IMR-90 (cell line): ENCODE measurements around the gene PRDX5. TPM values are rescaled to one million over a fixed set of nuclear protein-coding genes. Genes with fewer than 3 reads are reported as not detected.

Source experiments
- ATAC-seq: fragments of 200-7000 bp; cut with Tn5 transposase; 2 replicates; pipeline ENCODE4 v1.9.1; 2020; ENCODE audit warnings: low read depth, mild to moderate bottlenecking, moderate library complexity
- BruUV-seq: library from RNA; stranded (reverse); fragments of 400-500 nt; replicated peaks from 2 replicates; lab custom pipeline; 2021; lab: Mats Ljungman, UMichigan
- CTCF ChIA-PET: fragments of 300-600 bp; formaldehyde crosslinking; extraction: SDS; loops from one replicate; lab custom pipeline; 2021; ENCODE audit warnings: antibody characterized with exemption; lab: Yijun Ruan, JAX
- POLR2A ChIA-PET: fragments of 300-600 bp; sonication (Branson Sonifier 250); formaldehyde crosslinking; loops from one replicate; lab custom pipeline; 2022; ENCODE audit warnings: antibody characterized with exemption; ENCODE audit not compliant: unreplicated experiment; lab: Charles Lee
- DNase-seq: peaks from one replicate; pipeline ENCODE4 v3.0.0; 2013
- H2AFZ ChIP-seq: replicated peaks from 2 replicates; pipeline ENCODE3; 2013; ENCODE audit warnings: low read length, mild to moderate bottlenecking; ENCODE audit not compliant: poor library complexity
- H2AK5ac ChIP-seq: 2 replicates; pipeline ENCODE4 v1.6.1; 2013; ENCODE audit warnings: low read depth, low read length, inconsistent platforms
- H2AK9ac ChIP-seq: replicated peaks from 2 replicates; pipeline ENCODE3; 2013; ENCODE audit warnings: mild to moderate bottlenecking, low read depth, low read length, moderate library complexity; ENCODE audit not compliant: poor library complexity
- H2BK120ac ChIP-seq: 2 replicates; pipeline ENCODE4 v1.6.1; 2013; ENCODE audit warnings: low read depth, low read length, inconsistent platforms
- H2BK15ac ChIP-seq: 3 replicates; pipeline ENCODE4 v1.6.1; 2013; ENCODE audit warnings: low read depth, low read length, inconsistent platforms
- H2BK20ac ChIP-seq: 2 replicates; pipeline ENCODE4 v1.6.1; 2013; ENCODE audit warnings: low read depth, mild to moderate bottlenecking, inconsistent platforms, low read length, moderate library complexity
- H2BK5ac ChIP-seq: 2 replicates; pipeline ENCODE4 v1.6.1; 2013; ENCODE audit warnings: mild to moderate bottlenecking, low read depth, low read length, inconsistent platforms; ENCODE audit not compliant: poor library complexity, severe bottlenecking
- H3K14ac ChIP-seq: replicated peaks from 2 replicates; pipeline ENCODE4 v1.6.1; 2013; ENCODE audit warnings: low read depth, low read length, inconsistent platforms
- H3K18ac ChIP-seq: 2 replicates; pipeline ENCODE4 v1.6.1; 2013; ENCODE audit warnings: low read depth, low read length, control low read depth
- H3K23ac ChIP-seq: 2 replicates; pipeline ENCODE4 v1.6.1; 2013; ENCODE audit warnings: low read depth, low read length, inconsistent platforms
- H3K27ac ChIP-seq: 2 replicates; pipeline ENCODE4 v1.5.1; 2013; ENCODE audit warnings: mild to moderate bottlenecking, control low read depth, low read length; ENCODE audit not compliant: insufficient read depth
- H3K27me3 ChIP-seq: 2 replicates; pipeline ENCODE4 v1.6.1; 2013; ENCODE audit warnings: low read length; ENCODE audit not compliant: control insufficient read depth, insufficient read depth
- H3K36me3 ChIP-seq: 2 replicates; pipeline ENCODE4 v1.6.1; 2013; ENCODE audit warnings: low read length, mixed read lengths; ENCODE audit not compliant: control insufficient read depth, insufficient read depth
- H3K4ac ChIP-seq: 2 replicates; pipeline ENCODE4 v1.6.1; 2013; ENCODE audit warnings: low read depth, low read length, inconsistent platforms
- H3K4me1 ChIP-seq: 2 replicates; pipeline ENCODE4 v1.6.1; 2013; ENCODE audit warnings: low read length, mixed read lengths; ENCODE audit not compliant: control insufficient read depth, insufficient read depth
- H3K4me2 ChIP-seq: 2 replicates; pipeline ENCODE4 v1.6.1; 2013; ENCODE audit warnings: low read depth, mild to moderate bottlenecking, control low read depth, low read length, moderate library complexity
- H3K4me3 ChIP-seq: 2 replicates; pipeline ENCODE4 v1.5.1; 2013; ENCODE audit warnings: low read depth, mild to moderate bottlenecking, control low read depth, low read length, moderate library complexity; ENCODE audit not compliant: insufficient read depth
- H3K56ac ChIP-seq: 2 replicates; pipeline ENCODE4 v1.6.1; 2013; ENCODE audit warnings: low read length, inconsistent platforms; ENCODE audit not compliant: insufficient read depth; ENCODE audit errors: extremely low read depth
- H3K79me1 ChIP-seq, 2 experiments: 2 replicates each; pipeline ENCODE4 v1.6.1; 2013; ENCODE audit warnings: low read length in 2 of 2, inconsistent platforms in 1 of 2, low read depth in 1 of 2
- H3K9ac ChIP-seq: 2 replicates; pipeline ENCODE4 v1.6.1; 2013; ENCODE audit warnings: low read depth, low read length, control low read depth
- H3K9me1 ChIP-seq: 2 replicates; pipeline ENCODE4 v1.6.1; 2013; ENCODE audit warnings: low read length, inconsistent platforms; ENCODE audit not compliant: insufficient read depth
- H3K9me3 ChIP-seq: 2 replicates; pipeline ENCODE4 v1.6.1; 2013; ENCODE audit warnings: low read length; ENCODE audit not compliant: control insufficient read depth, insufficient read depth
- H4K20me1 ChIP-seq: 2 replicates; pipeline ENCODE4 v1.6.1; 2013; ENCODE audit warnings: low read length, inconsistent platforms; ENCODE audit not compliant: insufficient read depth
- H4K5ac ChIP-seq: 2 replicates; pipeline ENCODE4 v1.6.1; 2013; ENCODE audit warnings: mild to moderate bottlenecking, low read depth, low read length, control low read depth
- H4K8ac ChIP-seq, 2 experiments: 2 replicates each; pipeline ENCODE4 v1.6.1; 2013; ENCODE audit warnings: low read depth in 2 of 2, low read length in 2 of 2, control low read depth in 1 of 2, inconsistent platforms in 1 of 2
- H4K91ac ChIP-seq: 2 replicates; pipeline ENCODE4 v1.6.1; 2013; ENCODE audit warnings: low read depth, low read length, inconsistent platforms; ENCODE audit not compliant: insufficient read depth
- FOS ChIP-seq: fragments of 150-350 bp; IDR thresholded peaks from 2 replicates; pipeline ENCODE4 v1.6.1; 2016; ENCODE audit warnings: low read depth, low read length
- RFX5 ChIP-seq: IDR thresholded peaks from 2 replicates; pipeline ENCODE4 v1.8.0; 2012; ENCODE audit warnings: low read depth, mild to moderate bottlenecking, low read length, moderate library complexity
- SMC3 ChIP-seq: fragments of 150-350 bp; IDR thresholded peaks from 2 replicates; pipeline ENCODE4 v1.6.1; 2016; ENCODE audit warnings: low read depth, mild to moderate bottlenecking, antibody characterized with exemption, low read length, moderate library complexity
- WGBS, 2 experiments: methylation state at CpG; one replicate each; pipeline versions ENCODE4 v1.1.5 to v1.1.7; 2013; ENCODE audit warnings: missing lambda C conversion rate in 2 of 2; ENCODE audit not compliant: insufficient read length in 1 of 2; ENCODE audit errors: extremely low coverage in 2 of 2; 5-methylcytosine and 5-hydroxymethylcytosine counted together
- dilution Hi-C: fragments of 300-500 bp; cut with HindIII; formaldehyde crosslinking; loops from one replicate; pipeline ENCODE4 v1.14.3; 2018; ENCODE audit warnings: low sequenced_read_pairs; ENCODE audit not compliant: unreplicated experiment
- in situ Hi-C: fragments of 300-500 bp; cut with MboI; formaldehyde crosslinking; loops from 3 replicates; pipeline ENCODE4 v1.14.3; 2019; ENCODE audit warnings: low sequenced_read_pairs, inconsistent platforms, mixed read lengths
- intact Hi-C: fragments of 100-400 bp; cut with micrococcal nuclease; formaldehyde crosslinking; loops from 2 replicates; pipeline ENCODE4 v1.10.0; 2022
- polyA plus RNA-seq, 3 experiments: library from polyadenylated mRNA; depleted of rRNA; stranded (reverse); fragments of >200 nt; gene quantifications; 2 replicates each; pipeline ENCODE4 v1.2.3, GENCODE V29; 2012; ENCODE audit warnings: low replicate concordance in 1 of 3
- total RNA-seq: library from RNA; depleted of rRNA; stranded (reverse); fragments of >200 nt; gene quantifications from 2 replicates; pipeline ENCODE4 v1.2.3, GENCODE V29; 2012

The PRDX5 gene
- total and polyA plus RNA-seq, 2 of the 4 experiments (the other 2 are of a cell fraction): 120 to 292 TPM

- H3K36me3 ChIP-seq: no peaks in the 10 kb centered on the region
- no peaks in the 10 kb centered on the region for H3K4me1 ChIP-seq
- no peak overlapping the region for H2BK5ac ChIP-seq
- H2BK120ac ChIP-seq: no peak overlapping the region
- H3K14ac ChIP-seq: no peak overlapping the region
- no peak overlapping the region for H2BK20ac ChIP-seq
- no peaks in the 10 kb centered on the region for H3K79me1 ChIP-seq
- no peak overlapping the region for H4K91ac ChIP-seq
- H2AFZ ChIP-seq: no peak overlapping the region
- H3K4me2 ChIP-seq: no peak overlapping the region
- CTCF ChIA-PET: no interaction called here
- H3K9me1 ChIP-seq: no peaks in the 10 kb centered on the region
- dilution Hi-C loops (no loop called here), intact Hi-C loops (no loop called here), in situ Hi-C loops (no loop called here)
- peaks cover 2% of the 10 kb centered on the region; the same call in 1 of the 2 replicates for H3K27me3 ChIP-seq
- H4K8ac ChIP-seq: no peak overlapping the region
- H3K4me3 ChIP-seq: no peak overlapping the region
- H3K18ac ChIP-seq: no peak overlapping the region
- no peak for TF ChIP-seq FOS
- no peak for TF ChIP-seq RFX5
- no peak for TF ChIP-seq SMC3
- 83% methylated on average over 3 of the region's 7 CpGs; no CpG with 5 or more reads in 1 of the 2 experiments for WGBS, 2 experiments
- no TSS peak for BruUV-seq
- no peak for DNase-seq
- no peak for ATAC-seq
- no peak overlapping the region for H3K4ac ChIP-seq
- H4K5ac ChIP-seq: no peak overlapping the region
- no peak overlapping the region for H3K23ac ChIP-seq
- H3K9me3 ChIP-seq: no peaks in the 10 kb centered on the region
- no peaks in the 10 kb centered on the region for H4K20me1 ChIP-seq
- no peak overlapping the region for H3K56ac ChIP-seq
- H3K27ac ChIP-seq: no peak overlapping the region
- POLR2A ChIA-PET: no interaction called here
- no peak overlapping the region for H3K9ac ChIP-seq
- no peak overlapping the region for H2BK15ac ChIP-seq
- no peak overlapping the region for H2AK9ac ChIP-seq
- H2AK5ac ChIP-seq: no peak overlapping the region
Observed at GRCh38 chr11:64349025-64349387, 31.1 kb downstream of the PRDX5 start.
